CD4-positive, alpha-beta memory T cell (primary cell): ENCODE data around the gene TMEM132E. TPM values are rescaled to one million over a fixed set of nuclear protein-coding genes. Genes with fewer than 3 reads are reported as not detected.
A peak's percentile ranks its signal among the peaks of the same experiment; 100 is the strongest.
"Not testable (repeated sequence)": the region's sequence is repeated elsewhere in the genome, so short reads cannot be mapped to it uniquely, and the experiment has no call there.

Experiments
- CTCF ChIA-PET: fragments of 350-600 bp; sonication (Branson Sonifier 250); formaldehyde crosslinking; loops from one replicate; lab custom pipeline; 2021; ENCODE audit warnings: inconsistent platforms; ENCODE audit not compliant: partially characterized antibody; lab: Charles Lee
- POLR2A ChIA-PET: fragments of 350-600 bp; sonication (Branson Sonifier 250); formaldehyde crosslinking; loops from one replicate; lab custom pipeline; 2021; ENCODE audit not compliant: partially characterized antibody; lab: Charles Lee
- DNase-seq, 5 donors: peaks; one replicate each; pipeline versions ENCODE4 v3.0.0 to v3.0.0-alpha.2; 2020 to 2022; ENCODE audit warnings: mixed read lengths in 1 of 5
- H3K27ac ChIP-seq: one replicate; pipeline ENCODE4 v1.7.0; 2013; ENCODE audit warnings: low read depth, low read length
- H3K27me3 ChIP-seq: 2 replicates; pipeline ENCODE4 v1.7.0; 2013; ENCODE audit warnings: mild to moderate bottlenecking, low read length, moderate library complexity; ENCODE audit not compliant: insufficient read depth
- H3K36me3 ChIP-seq: 2 replicates; pipeline ENCODE4 v1.7.0; 2013; ENCODE audit warnings: mild to moderate bottlenecking, low read length, moderate library complexity; ENCODE audit not compliant: insufficient read depth
- H3K4me1 ChIP-seq: 2 replicates; pipeline ENCODE4 v1.7.0; 2013; ENCODE audit warnings: mild to moderate bottlenecking, low read length, moderate library complexity; ENCODE audit not compliant: insufficient read depth
- H3K4me3 ChIP-seq, 2 donors: one replicate each; pipeline ENCODE4 v1.7.0; 2013; ENCODE audit warnings: low read length in 2 of 2, mild to moderate bottlenecking in 1 of 2
- H3K9me3 ChIP-seq, 2 donors: one replicate each; pipeline ENCODE4 v1.7.0; 2013; ENCODE audit warnings: low read length in 2 of 2, control low read depth in 1 of 2; ENCODE audit not compliant: control insufficient read depth in 1 of 2
- H3K27ac Mint-ChIP-seq, 7 donors: one replicate each; pipeline ENCODE4 v1.8.0; 2020 to 2021; ENCODE audit warnings: mixed read lengths in 7 of 7, mild to moderate bottlenecking in 6 of 7, inconsistent platforms in 3 of 7, moderate library complexity in 3 of 7
- H3K27me3 Mint-ChIP-seq, 2 donors: one replicate each; pipeline ENCODE4 v1.8.0; 2020 to 2021; ENCODE audit warnings: mixed read lengths in 2 of 2
- H3K36me3 Mint-ChIP-seq, 2 donors: one replicate each; pipeline ENCODE4 v1.8.0; 2020 to 2021; ENCODE audit warnings: mixed read lengths in 2 of 2, inconsistent platforms in 1 of 2, mild to moderate bottlenecking in 1 of 2
- H3K4me1 Mint-ChIP-seq, 4 donors: one replicate each; pipeline ENCODE4 v1.8.0; 2020 to 2021; ENCODE audit warnings: mixed read lengths in 4 of 4, mild to moderate bottlenecking in 1 of 4
- H3K4me3 Mint-ChIP-seq, 8 donors: one replicate each; pipeline ENCODE4 v1.8.0; 2020 to 2021; ENCODE audit warnings: mixed read lengths in 8 of 8, mild to moderate bottlenecking in 7 of 8, moderate library complexity in 6 of 8, inconsistent platforms in 3 of 8
- H3K9me3 Mint-ChIP-seq, 8 donors: one replicate each; pipeline ENCODE4 v1.8.0; 2020 to 2021; ENCODE audit warnings: mixed read lengths in 8 of 8, mild to moderate bottlenecking in 5 of 8, inconsistent platforms in 3 of 8, moderate library complexity in 1 of 8
- intact Hi-C: fragments of 100-400 bp; cut with micrococcal nuclease; formaldehyde crosslinking; loops from one replicate; pipeline ENCODE4 v1.15.1; 2023
- polyA plus RNA-seq, 2 donors: library from polyadenylated mRNA; unstranded; fragments of 300-500 nt; fragmentation: Illumina TruSeq; gene quantifications; one replicate each; pipeline ENCODE4 v1.2.3, GENCODE V29; 2021
- total RNA-seq, 2 experiments: library from RNA; stranded (reverse); gene quantifications; one replicate each; pipeline ENCODE4 v1.2.3, GENCODE V29; 2021

Gene TMEM132E
- total RNA-seq, result under 1 TPM; 0.23 to 0.42 TPM
- polyA plus RNA-seq, result under 1 TPM; 0.11 to 0.13 TPM

GRCh38 chr17:34579017-34579946, at the start of gene TMEM132E:
Gene TMEM132E, plus strand, starts transcription at chr17:34579582. Its CDS starts 1,495 bp downstream, at chr17:34581077.
- Mint-ChIP-seq H3K27ac (no peak within 1 kb of the TSS), H3K9me3 (peaks cover 0 to 2% (median 0%) of the 10 kb centered on the region in 8 donors), H3K4me3 (peak within 1 kb of the TSS; percentile 68 to 84 (median 78)), H3K36me3 (no peaks in the 10 kb centered on the region), H3K4me1 (peaks cover 0 to 45% (median 11%) of the 10 kb centered on the region in 4 donors), H3K27me3 (peaks cover 49 to 65% of the 10 kb centered on the region in 2 donors)
- H3K27me3 ChIP-seq, result peaks cover 43% of the 10 kb centered on the region
- no peak within 1 kb of the TSS for H3K27ac ChIP-seq
- H3K4me3 ChIP-seq, result peak within 1 kb of the TSS; percentile 1 to 31
- H3K4me1 ChIP-seq, result peaks cover 11% of the 10 kb centered on the region
- intact Hi-C loops, result no loop called here
- DNase-seq, result no peak
- POLR2A ChIA-PET, result no interaction called here
- no peaks in the 10 kb centered on the region for H3K9me3 ChIP-seq
- no peaks in the 10 kb centered on the region for H3K36me3 ChIP-seq
- CTCF ChIA-PET, result no interaction called here

- intact Hi-C loops, result no loop called here
- Histone ChIP-seq H3K4me3 (no peak overlapping the region), H3K9me3 (no peaks in the 10 kb centered on the region), H3K27me3 (peaks cover 4% of the 10 kb centered on the region), H3K27ac (no peak overlapping the region), H3K4me1 (no peaks in the 10 kb centered on the region), H3K36me3 (no peaks in the 10 kb centered on the region)
- Mint-ChIP-seq H3K27me3 (peaks cover 43 to 45% of the 10 kb centered on the region in 2 donors), H3K4me3 (no peak overlapping the region), H3K36me3 (no peaks in the 10 kb centered on the region), H3K9me3 (no peaks in the 10 kb centered on the region), H3K4me1 (no peaks in the 10 kb centered on the region), H3K27ac (no peak overlapping the region)
- CTCF ChIA-PET, result no interaction called here
- POLR2A ChIA-PET, result no interaction called here
- no peak for DNase-seq
These were observed 48.5 kb upstream of the TMEM132E start for GRCh38 chr17:34530918-34531317.

GRCh38 chr17:34532281-34533065, 46.9 kb upstream of the TMEM132E start:
- CTCF ChIA-PET, result interaction anchor here (1.2 to 1.4 kb wide), 2 partner anchors 11 to 588 kb away, joined by 3 to 4 read pairs; partner anchors contain the start of gene RAD51D
- Histone ChIP-seq H3K4me3 (no peak overlapping the region), H3K27ac (no peak overlapping the region), H3K27me3 (peaks cover 4% of the 10 kb centered on the region), H3K36me3 (no peaks in the 10 kb centered on the region), H3K4me1 (no peaks in the 10 kb centered on the region), H3K9me3 (no peaks in the 10 kb centered on the region)
- DNase-seq, result no peak
- Mint-ChIP-seq H3K36me3 (no peaks in the 10 kb centered on the region), H3K4me3 (no peak overlapping the region), H3K9me3 (no peaks in the 10 kb centered on the region), H3K4me1 (no peaks in the 10 kb centered on the region), H3K27me3 (peaks cover 40 to 47% of the 10 kb centered on the region in 2 donors), H3K27ac (no peak overlapping the region)
- intact Hi-C loops, result no loop called here
- POLR2A ChIA-PET, result no interaction called here

GRCh38 chr17:34533806-34534527, 45.4 kb upstream of the TMEM132E start:
- no peak overlapping the region for H3K27ac Mint-ChIP-seq
- H3K9me3 ChIP-seq, result no peaks in the 10 kb centered on the region
- no peaks in the 10 kb centered on the region for H3K36me3 Mint-ChIP-seq
- intact Hi-C loops, result no loop called here
- H3K4me3 Mint-ChIP-seq, result no peak overlapping the region
- ChIA-PET POLR2A (no interaction called here), CTCF (no interaction called here)
- no peak for DNase-seq
- no peaks in the 10 kb centered on the region for H3K4me1 ChIP-seq
- no peaks in the 10 kb centered on the region for H3K4me1 Mint-ChIP-seq
- no peak overlapping the region for H3K4me3 ChIP-seq
- H3K27me3 Mint-ChIP-seq, result peaks cover 32 to 40% of the 10 kb centered on the region in 2 donors
- no peaks in the 10 kb centered on the region for H3K27me3 ChIP-seq
- no peaks in the 10 kb centered on the region for H3K9me3 Mint-ChIP-seq
- no peak overlapping the region for H3K27ac ChIP-seq
- H3K36me3 ChIP-seq, result no peaks in the 10 kb centered on the region

- H3K36me3 ChIP-seq, result no peaks in the 10 kb centered on the region
- H3K4me3 ChIP-seq, result no peak overlapping the region
- DNase-seq, result no peak
- no peak overlapping the region for H3K4me3 Mint-ChIP-seq
- no peaks in the 10 kb centered on the region for H3K4me1 Mint-ChIP-seq
- H3K9me3 ChIP-seq, result no peaks in the 10 kb centered on the region
- ChIA-PET CTCF (no interaction called here), POLR2A (no interaction called here)
- H3K27me3 Mint-ChIP-seq, result peaks cover 19 to 38% of the 10 kb centered on the region in 2 donors
- H3K4me1 ChIP-seq, result no peaks in the 10 kb centered on the region
- H3K36me3 Mint-ChIP-seq, result no peaks in the 10 kb centered on the region
- H3K27ac Mint-ChIP-seq, result no peak overlapping the region
- no peaks in the 10 kb centered on the region for H3K9me3 Mint-ChIP-seq
- no peak overlapping the region for H3K27ac ChIP-seq
- intact Hi-C loops, result no loop called here
- H3K27me3 ChIP-seq, result no peaks in the 10 kb centered on the region
These were observed 41.9 kb upstream of the TMEM132E start for GRCh38 chr17:34537445-34537844.

- DNase-seq, H3K27ac Mint-ChIP-seq, H3K9me3 ChIP-seq, H3K9me3 Mint-ChIP-seq, H3K4me3 ChIP-seq, POLR2A ChIA-PET, H3K36me3 ChIP-seq, H3K27me3 ChIP-seq, H3K4me1 ChIP-seq, intact Hi-C loops, H3K27ac ChIP-seq, CTCF ChIA-PET, H3K36me3 Mint-ChIP-seq, H3K4me3 Mint-ChIP-seq, H3K4me1 Mint-ChIP-seq: not testable (repeated sequence)
- peaks cover 22 to 34% of the 10 kb centered on the region in 2 donors for H3K27me3 Mint-ChIP-seq
These were observed 40.8 kb upstream of the TMEM132E start for GRCh38 chr17:34538582-34538981.

- ChIA-PET CTCF (no interaction called here), POLR2A (no interaction called here)
- Mint-ChIP-seq H3K27me3 (peaks cover 17 to 35% of the 10 kb centered on the region in 2 donors), H3K4me1 (no peaks in the 10 kb centered on the region), H3K27ac (no peak overlapping the region), H3K4me3 (no peak overlapping the region), H3K36me3 (no peaks in the 10 kb centered on the region), H3K9me3 (no peaks in the 10 kb centered on the region)
- Histone ChIP-seq H3K27ac (no peak overlapping the region), H3K36me3 (no peaks in the 10 kb centered on the region), H3K4me1 (no peaks in the 10 kb centered on the region), H3K9me3 (no peaks in the 10 kb centered on the region), H3K27me3 (no peaks in the 10 kb centered on the region), H3K4me3 (no peak overlapping the region)
- DNase-seq, result no peak
- intact Hi-C loops, result no loop called here
These were observed 39.5 kb upstream of the TMEM132E start for GRCh38 chr17:34539881-34540280.
